ENCODE data around the gene TLX1. TPM values are rescaled to one million over a fixed set of nuclear protein-coding genes. Genes with fewer than 3 reads are reported as not detected.

TLX1 gene
- 0.04 TPM in 1 of 5 replicates, not detected in the others for total RNA-seq (2022; extraction: Qiagen RNA extraction)

GRCh38 chr10:101130984-101131961 is at the start of gene TLX1:
Gene TLX1 (plus strand): TSS chr10:101131300. CDS start chr10:101131542, 242 bp downstream.

Other genes with a start within 250 kb of the TLX1 start
- gene SLF2, start 218.3 kb upstream of the TLX1 start, total RNA-seq (2022; extraction: Qiagen RNA extraction) = 7.8 to 11.5 TPM (median 10.6 TPM) in 5 replicates
- gene SEMA4G, start 161.8 kb upstream of the TLX1 start, total RNA-seq (2022; extraction: Qiagen RNA extraction) = 7.3 to 9.2 TPM (median 7.6 TPM) in 5 replicates
- 76.4 to 97.7 TPM (median 92.4 TPM) in 5 replicates for gene MRPL43, start 143.8 kb upstream of the TLX1 start, total RNA-seq (2022; extraction: Qiagen RNA extraction)
- gene TWNK, start 143.8 kb upstream of the TLX1 start, total RNA-seq (2022; extraction: Qiagen RNA extraction) = 35.7 to 40.8 TPM (median 38.8 TPM) in 5 replicates
- 22.4 to 43.1 TPM (median 36.7 TPM) in 5 replicates for gene LZTS2, start 131.5 kb upstream of the TLX1 start, total RNA-seq (2022; extraction: Qiagen RNA extraction)
- 0.35 to 0.94 TPM (median 0.81 TPM) in 5 replicates for gene PDZD7, start 100.2 kb upstream of the TLX1 start, total RNA-seq (2022; extraction: Qiagen RNA extraction)
- 38.1 to 51.4 TPM (median 45.0 TPM) in 5 replicates for gene SFXN3, start 100.1 kb upstream of the TLX1 start, total RNA-seq (2022; extraction: Qiagen RNA extraction)
- gene KAZALD1, start 69.3 kb upstream of the TLX1 start, total RNA-seq (2022; extraction: Qiagen RNA extraction) = 2.0 to 3.3 TPM (median 2.9 TPM) in 5 replicates
- gene LBX1, start 98.2 kb downstream of the TLX1 start, total RNA-seq (2022; extraction: Qiagen RNA extraction) = not detected in 5 replicates
- 8.1 to 12.8 TPM (median 11.2 TPM) in 5 replicates for gene BTRC, start 222.9 kb downstream of the TLX1 start, total RNA-seq (2022; extraction: Qiagen RNA extraction)